OCI-M1 (cell line): ENCODE measurements around the gene STRA6.

Source experiments
- DNase-seq: peaks from one replicate; lab custom pipeline; 2025; lab: John Stamatoyannopoulos, UW

STRA6 gene

GRCh38 chr15:74227968-74228722, 25.6 kb upstream of the STRA6 start:
- DNase-seq = no peak

GRCh38 chr15:74226761-74227540, 24.4 kb upstream of the STRA6 start:
- no peak for DNase-seq

- DNase-seq = no peak
These were observed 23.3 kb upstream of the STRA6 start for GRCh38 chr15:74225928-74226327.

DNA sequence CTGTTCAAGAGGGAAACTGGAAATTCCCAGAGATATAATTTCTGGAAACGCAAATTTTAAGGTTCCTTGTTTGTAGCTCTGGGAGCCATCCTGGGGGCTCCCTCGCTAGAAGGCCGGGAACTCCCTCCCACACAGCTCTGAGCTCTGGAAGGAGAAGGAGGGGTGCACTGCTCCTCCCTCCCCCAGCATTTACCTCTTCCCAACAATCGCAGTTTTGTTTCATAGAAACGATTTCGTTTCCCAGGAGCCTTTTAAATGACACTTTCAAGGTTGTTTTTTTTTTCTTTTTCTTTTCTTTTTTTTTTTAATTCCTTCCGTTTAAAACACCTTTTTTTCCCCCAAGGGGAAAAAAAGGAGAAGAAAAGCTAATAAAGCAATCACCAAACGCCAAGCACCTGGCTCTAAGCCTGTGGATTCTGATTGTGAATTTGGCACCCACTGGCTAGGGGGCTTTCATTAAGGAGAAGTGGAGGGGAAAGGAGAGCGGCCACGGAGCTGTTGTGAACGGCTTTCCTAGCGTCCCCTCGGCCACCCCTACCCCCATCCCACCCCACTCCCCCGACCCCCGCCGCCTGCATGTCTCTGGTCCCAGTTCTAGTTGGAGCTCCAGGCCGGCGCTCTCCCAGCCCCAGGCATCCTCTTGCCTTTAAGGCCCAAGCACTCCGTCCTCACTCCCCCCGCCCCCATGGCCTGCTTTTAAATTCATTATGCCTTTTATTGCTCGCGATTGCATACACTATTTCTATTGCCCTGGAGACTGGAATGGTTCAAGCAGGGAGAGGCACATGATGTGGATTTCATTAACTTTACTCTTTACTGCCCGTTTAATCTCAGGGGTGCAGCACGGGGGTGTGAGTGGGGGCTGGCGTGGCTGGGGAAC, 19.9 kb upstream of the STRA6 start:
- no peak for DNase-seq

GRCh38 chr15:74221399-74222239, 19.0 kb upstream of the STRA6 start:
- no peak for DNase-seq

- DNase-seq = no peak
These were observed 18.1 kb upstream of the STRA6 start for GRCh38 chr15:74220475-74221248.

DNA sequence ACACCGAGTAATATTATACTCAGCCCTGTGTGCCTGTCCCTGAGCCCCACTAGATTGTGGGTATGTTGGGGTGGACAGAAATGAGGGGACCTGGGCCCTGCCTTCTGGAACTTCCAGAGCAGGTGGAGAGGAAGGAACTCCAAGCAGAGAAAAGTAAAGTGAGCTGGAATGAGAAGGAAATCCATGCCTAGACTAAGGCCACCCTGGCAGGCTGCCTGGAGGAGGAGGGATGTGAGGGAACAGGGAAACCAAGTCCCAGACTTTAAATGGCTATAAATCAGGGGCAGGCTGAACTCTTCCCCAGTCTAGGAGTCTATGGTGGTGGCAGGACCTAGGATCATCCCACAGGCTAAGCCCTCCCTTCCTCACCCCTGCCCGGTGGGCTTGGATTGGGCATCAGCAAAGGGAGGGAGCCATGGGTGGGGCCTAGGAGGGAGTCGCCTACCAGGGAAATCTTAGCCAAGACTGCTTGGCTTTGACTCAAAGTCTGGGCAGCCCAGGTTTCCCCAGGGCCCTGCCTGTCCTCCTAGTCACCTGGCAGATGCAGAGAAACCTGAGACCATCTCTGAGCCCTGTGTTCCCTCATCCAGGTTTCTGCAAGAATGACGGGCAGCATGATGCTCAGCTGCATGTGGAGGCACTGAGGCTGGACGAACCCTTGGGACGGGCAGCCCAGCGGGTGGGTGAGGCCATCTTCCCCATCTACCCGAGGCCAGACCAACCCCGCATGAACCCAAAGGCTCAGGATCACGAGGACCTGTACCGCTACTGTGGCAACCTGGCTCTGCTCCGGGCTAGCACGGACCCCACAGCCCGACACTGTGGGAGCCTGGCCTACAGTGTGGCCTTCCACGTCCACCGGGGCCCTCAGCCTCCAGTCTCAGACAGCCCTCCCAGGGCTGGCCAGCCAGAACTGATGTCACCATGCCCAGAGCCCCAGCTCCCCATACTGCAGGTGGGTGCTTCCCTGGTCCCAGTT, 15.6 kb upstream of the STRA6 start:
- DNase-seq = no peak

DNA sequence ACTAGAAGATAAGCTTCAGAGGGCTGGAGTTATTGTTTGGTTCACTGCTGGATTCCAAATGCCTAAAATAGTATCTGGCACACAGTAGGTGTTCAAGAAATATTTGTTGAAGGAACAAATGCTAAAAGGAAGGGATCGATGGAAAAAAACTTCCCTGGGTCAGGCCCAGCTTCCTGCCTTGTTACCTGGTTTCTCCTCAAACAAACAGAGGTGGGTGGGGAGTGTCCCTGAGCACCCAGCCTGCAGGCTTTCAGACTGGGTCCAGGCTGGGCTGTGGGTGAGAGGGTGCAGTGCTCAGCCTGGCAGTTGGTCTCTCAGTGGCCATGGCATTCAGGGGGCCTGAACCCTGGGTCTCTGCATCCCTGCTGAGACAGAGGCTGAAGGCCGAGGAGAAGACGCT, 14.4 kb upstream of the STRA6 start:
- DNase-seq = no peak

DNA sequence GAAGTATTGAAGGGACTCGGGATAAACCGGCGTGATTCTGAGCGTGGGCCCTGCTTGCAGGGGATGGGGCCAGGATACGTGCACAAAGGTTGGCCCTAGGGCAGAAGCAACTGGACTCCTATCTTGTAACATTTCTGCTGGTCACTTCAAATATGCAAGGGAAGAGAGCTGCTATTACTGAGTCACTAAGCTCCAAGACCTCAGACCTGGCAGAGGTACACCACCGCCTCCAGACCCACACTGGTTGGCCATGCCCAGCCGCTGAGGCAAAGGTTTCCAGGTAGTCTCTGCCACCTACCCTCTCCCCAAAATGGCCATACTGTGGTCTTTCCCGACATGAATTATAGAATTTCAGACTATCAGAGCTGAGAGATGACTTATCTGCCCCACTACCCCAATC, 13.4 kb upstream of the STRA6 start:
- no peak for DNase-seq

DNA sequence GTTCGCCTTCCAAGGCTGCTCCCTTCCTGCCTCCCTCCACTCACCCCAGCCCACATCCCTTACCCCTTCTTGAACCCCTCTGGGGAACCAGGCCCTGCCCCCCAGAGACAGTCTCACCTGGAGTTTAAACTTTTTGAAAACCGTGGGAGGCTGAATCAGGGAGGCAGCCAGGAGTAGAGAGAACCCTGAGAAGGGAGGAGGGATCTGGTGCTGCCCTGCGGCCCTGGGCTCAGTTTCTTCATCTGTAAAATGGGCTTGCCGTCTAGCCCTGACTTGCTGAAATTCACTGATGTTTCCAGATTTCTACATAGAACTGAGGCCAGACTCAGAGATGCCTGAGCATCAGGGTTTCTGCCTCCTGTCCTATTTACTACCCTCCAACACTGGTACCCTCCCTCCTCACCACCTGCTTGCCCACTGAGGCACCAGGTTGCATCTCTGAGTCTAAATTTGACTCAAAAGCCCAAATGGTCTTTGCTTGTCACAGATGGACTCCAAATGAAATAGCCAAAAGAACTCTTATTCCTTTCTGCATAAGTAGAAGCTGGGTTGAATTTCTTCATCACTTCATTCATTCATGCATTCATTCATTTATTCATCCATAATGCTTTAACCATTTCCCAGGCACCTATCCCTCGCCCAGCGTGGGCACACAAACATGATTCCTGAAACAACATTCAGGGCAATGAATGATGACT, 11.9 kb upstream of the STRA6 start:
- no peak for DNase-seq

GRCh38 chr15:74213858-74214284, 11.3 kb upstream of the STRA6 start:
- DNase-seq = no peak

DNA sequence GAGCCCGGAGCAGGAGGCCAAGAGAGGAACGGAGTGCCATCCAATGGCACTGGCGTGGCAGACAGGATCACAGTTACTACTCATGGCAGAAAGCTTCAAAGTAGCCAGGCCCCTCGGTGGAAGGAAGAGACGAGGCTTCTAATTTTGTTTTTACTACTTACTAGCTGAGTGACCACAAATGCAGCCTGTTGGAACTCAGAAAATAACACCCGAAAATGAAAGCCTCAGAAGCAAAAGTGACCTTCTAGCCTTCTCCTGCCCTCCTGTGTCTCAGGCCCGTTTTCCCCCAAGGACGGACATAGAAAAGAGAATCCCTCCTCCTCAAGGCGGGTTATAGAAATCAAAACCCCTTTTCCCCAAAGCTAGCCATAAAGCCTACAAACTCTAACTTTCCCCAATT, 9.9 kb upstream of the STRA6 start:
- DNase-seq = no peak

GRCh38 chr15:74211656-74212055, 9.1 kb upstream of the STRA6 start:
- no peak for DNase-seq

- DNase-seq = no peak
These were observed 8.1 kb upstream of the STRA6 start for GRCh38 chr15:74210729-74211128.

- DNase-seq = no peak
These were observed 7.5 kb upstream of the STRA6 start for GRCh38 chr15:74209997-74210671.

- no peak for DNase-seq
These were observed 7.0 kb upstream of the STRA6 start for GRCh38 chr15:74209560-74209958.

- no peak for DNase-seq
These were observed 6.4 kb upstream of the STRA6 start for GRCh38 chr15:74208901-74209559.

DNA sequence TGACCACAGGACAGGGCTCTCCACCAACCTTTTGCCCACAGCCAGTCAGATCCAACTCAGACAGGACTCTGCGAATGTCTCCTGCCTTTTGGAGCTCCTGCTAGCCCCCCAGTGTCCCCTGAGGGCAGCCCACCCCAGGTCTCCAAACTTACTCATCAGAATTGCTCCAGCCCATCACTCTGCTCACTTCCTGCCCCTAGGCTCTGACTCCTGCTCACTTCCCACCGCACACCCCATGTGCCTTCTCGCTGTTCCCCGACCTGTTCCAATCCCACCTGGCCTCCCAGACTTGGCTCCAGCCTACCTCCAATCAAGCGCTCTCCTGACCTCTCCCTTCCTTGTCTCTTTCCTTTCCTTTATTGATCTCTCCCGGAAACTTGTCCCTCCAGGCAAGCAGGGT, 5.9 kb upstream of the STRA6 start:
- no peak for DNase-seq
